ENCODE measurements around the gene NFATC1.

The NFATC1 gene

GRCh38 chr18:79548986-79549637 is 153.4 kb downstream of the NFATC1 start:
- H3K9ac ChIP-seq, result no peak overlapping the region
- no peak overlapping the region for H3K27ac ChIP-seq
- no peaks in the 10 kb centered on the region for H3K36me3 ChIP-seq (ENCODE audit: control insufficient read depth, insufficient read depth, low read length)
- H3K4me2 ChIP-seq (ENCODE audit: low read length), result no peak overlapping the region
- H3K9me3 ChIP-seq (ENCODE audit: control insufficient read depth, low read length), result no peaks in the 10 kb centered on the region
- TF ChIP-seq CTCF (IDR thresholded peaks at IDR 0.05), result no peak
- no peak overlapping the region for H2AFZ ChIP-seq
- H3K4me3 ChIP-seq (ENCODE audit: low read depth, low read length), result no peak overlapping the region
- no peaks in the 10 kb centered on the region for H3K79me2 ChIP-seq
- no peaks in the 10 kb centered on the region for H3K27me3 ChIP-seq (ENCODE audit: control insufficient read depth, insufficient read depth, low read length)
- H3K4me1 ChIP-seq, result no peaks in the 10 kb centered on the region

- no peak overlapping the region for H3K4me3 ChIP-seq (ENCODE audit: low read depth, low read length)
- no peak overlapping the region for H3K27ac ChIP-seq
- H3K9ac ChIP-seq, result no peak overlapping the region
- H3K4me2 ChIP-seq (ENCODE audit: low read length), result no peak overlapping the region
- H3K9me3 ChIP-seq (ENCODE audit: control insufficient read depth, low read length), result no peaks in the 10 kb centered on the region
- H3K27me3 ChIP-seq (ENCODE audit: control insufficient read depth, insufficient read depth, low read length), result no peaks in the 10 kb centered on the region
- TF ChIP-seq CTCF (IDR thresholded peaks at IDR 0.05), result no peak
- no peak overlapping the region for H2AFZ ChIP-seq
- H3K79me2 ChIP-seq, result no peaks in the 10 kb centered on the region
- no peaks in the 10 kb centered on the region for H3K36me3 ChIP-seq (ENCODE audit: control insufficient read depth, insufficient read depth, low read length)
- no peaks in the 10 kb centered on the region for H3K4me1 ChIP-seq
These were observed 153.9 kb downstream of the NFATC1 start for GRCh38 chr18:79549638-79550000.

- Histone ChIP-seq H3K27me3 (ENCODE audit: control insufficient read depth, insufficient read depth, low read length) (no peaks in the 10 kb centered on the region), H3K9ac (no peak overlapping the region), H3K4me3 (ENCODE audit: low read depth, low read length) (no peak overlapping the region), H3K9me3 (ENCODE audit: control insufficient read depth, low read length) (no peaks in the 10 kb centered on the region), H3K4me2 (ENCODE audit: low read length) (no peak overlapping the region), H2AFZ (no peak overlapping the region), H3K4me1 (no peaks in the 10 kb centered on the region), H3K36me3 (ENCODE audit: control insufficient read depth, insufficient read depth, low read length) (no peaks in the 10 kb centered on the region), H3K27ac (no peak overlapping the region), H3K79me2 (no peaks in the 10 kb centered on the region)
- no peak for TF ChIP-seq CTCF (IDR thresholded peaks at IDR 0.05)
These were observed 156.5 kb downstream of the NFATC1 start for GRCh38 chr18:79552140-79552631.

- H3K9me3 ChIP-seq (ENCODE audit: control insufficient read depth, low read length), result no peaks in the 10 kb centered on the region
- no peaks in the 10 kb centered on the region for H3K79me2 ChIP-seq
- no peak overlapping the region for H3K27ac ChIP-seq
- TF ChIP-seq CTCF (IDR thresholded peaks at IDR 0.05), result no peak
- H3K9ac ChIP-seq, result no peak overlapping the region
- H3K4me3 ChIP-seq (ENCODE audit: low read depth, low read length), result no peak overlapping the region
- H2AFZ ChIP-seq, result no peak overlapping the region
- H3K4me2 ChIP-seq (ENCODE audit: low read length), result no peak overlapping the region
- no peaks in the 10 kb centered on the region for H3K27me3 ChIP-seq (ENCODE audit: control insufficient read depth, insufficient read depth, low read length)
- H3K4me1 ChIP-seq, result no peaks in the 10 kb centered on the region
- H3K36me3 ChIP-seq (ENCODE audit: control insufficient read depth, insufficient read depth, low read length), result no peaks in the 10 kb centered on the region
These were observed 157.0 kb downstream of the NFATC1 start for GRCh38 chr18:79552696-79553095.

GRCh38 chr18:79553154-79553553 is 157.4 kb downstream of the NFATC1 start:
- Histone ChIP-seq H3K4me3 (ENCODE audit: low read depth, low read length) (no peak overlapping the region), H2AFZ (no peak overlapping the region), H3K27ac (no peak overlapping the region), H3K9me3 (ENCODE audit: control insufficient read depth, low read length) (no peaks in the 10 kb centered on the region), H3K27me3 (ENCODE audit: control insufficient read depth, insufficient read depth, low read length) (no peaks in the 10 kb centered on the region), H3K4me1 (no peaks in the 10 kb centered on the region), H3K9ac (no peak overlapping the region), H3K36me3 (ENCODE audit: control insufficient read depth, insufficient read depth, low read length) (no peaks in the 10 kb centered on the region), H3K79me2 (no peaks in the 10 kb centered on the region), H3K4me2 (ENCODE audit: low read length) (no peak overlapping the region)
- TF ChIP-seq CTCF (IDR thresholded peaks at IDR 0.05), result no peak

All from parathyroid adenoma (tissue), 2 donors.